Mesenteric fat pad (tissue), 1 donor: ENCODE results near the gene ATP1A2. TPM values are rescaled to one million over a fixed set of nuclear protein-coding genes. Genes with fewer than 3 reads are reported as not detected.

ENCODE experiments used
- DNase-seq: peaks from one replicate; pipeline ENCODE4 v3.0.0-alpha.2; 2020; ENCODE audit warnings: low spot score
- long read RNA-seq: library from polyadenylated mRNA; unstranded; transcript quantifications from one replicate; pipeline ENCODE4 v2.0.0, GENCODE V29; 2020
- total RNA-seq: library from RNA; stranded (reverse); fragmentation: NEBNext Ultra II Directional; extraction: Animal tissue kit (Norgen Biotek cat#: 25700); gene quantifications from one replicate; pipeline ENCODE4 v1.2.1, GENCODE V29; 2021
- donor health status: DM: yes; HTN: yes; CAD: no.

ATP1A2 gene
- 31.2 TPM for total RNA-seq
- long read RNA-seq, partial matches to known transcripts = 24 of 32 reads
- long read RNA-seq, other reads (novel, unspliced or antisense) = 8 of 32 reads

DNA sequence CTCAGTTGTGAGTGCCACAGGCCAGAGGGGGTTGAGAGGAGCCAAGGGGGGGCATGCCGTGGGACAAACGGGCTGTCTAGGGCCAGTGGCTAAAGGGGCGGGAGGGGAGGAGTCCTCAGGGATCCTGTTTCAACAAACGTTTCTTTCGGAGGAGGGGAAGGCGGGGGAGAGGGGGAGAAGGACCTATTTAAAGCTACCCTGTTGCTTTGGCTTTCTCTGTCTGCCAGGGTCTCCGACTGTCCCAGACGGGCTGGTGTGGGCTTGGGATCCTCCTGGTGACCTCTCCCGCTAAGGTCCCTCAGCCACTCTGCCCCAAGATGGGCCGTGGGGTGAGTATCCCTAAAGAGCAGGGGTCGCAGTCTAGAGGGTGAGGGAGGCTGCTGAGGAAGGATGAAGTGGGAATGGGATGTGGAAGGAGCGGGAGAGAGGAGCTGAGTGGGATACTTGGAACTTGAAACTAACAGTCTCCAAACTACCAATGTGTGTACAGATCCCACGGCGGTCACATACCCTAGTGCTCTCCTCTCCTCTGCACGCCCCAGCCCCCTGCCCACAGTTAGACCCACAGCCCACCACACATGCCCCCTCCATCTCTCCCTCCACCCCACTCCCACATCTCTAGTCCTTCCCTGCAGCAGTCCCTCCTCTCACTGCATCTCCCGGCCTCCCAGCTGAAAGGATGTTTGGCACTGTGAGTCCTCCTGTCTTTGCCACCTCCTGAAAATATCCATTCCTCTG, at the start of gene ATP1A2:
ATP1A2 (plus strand) TSS at position 215 of the 738 bp plus-strand sequence; CDS start at position 318, 103 bp downstream.
- DNase-seq = no peak

DNA sequence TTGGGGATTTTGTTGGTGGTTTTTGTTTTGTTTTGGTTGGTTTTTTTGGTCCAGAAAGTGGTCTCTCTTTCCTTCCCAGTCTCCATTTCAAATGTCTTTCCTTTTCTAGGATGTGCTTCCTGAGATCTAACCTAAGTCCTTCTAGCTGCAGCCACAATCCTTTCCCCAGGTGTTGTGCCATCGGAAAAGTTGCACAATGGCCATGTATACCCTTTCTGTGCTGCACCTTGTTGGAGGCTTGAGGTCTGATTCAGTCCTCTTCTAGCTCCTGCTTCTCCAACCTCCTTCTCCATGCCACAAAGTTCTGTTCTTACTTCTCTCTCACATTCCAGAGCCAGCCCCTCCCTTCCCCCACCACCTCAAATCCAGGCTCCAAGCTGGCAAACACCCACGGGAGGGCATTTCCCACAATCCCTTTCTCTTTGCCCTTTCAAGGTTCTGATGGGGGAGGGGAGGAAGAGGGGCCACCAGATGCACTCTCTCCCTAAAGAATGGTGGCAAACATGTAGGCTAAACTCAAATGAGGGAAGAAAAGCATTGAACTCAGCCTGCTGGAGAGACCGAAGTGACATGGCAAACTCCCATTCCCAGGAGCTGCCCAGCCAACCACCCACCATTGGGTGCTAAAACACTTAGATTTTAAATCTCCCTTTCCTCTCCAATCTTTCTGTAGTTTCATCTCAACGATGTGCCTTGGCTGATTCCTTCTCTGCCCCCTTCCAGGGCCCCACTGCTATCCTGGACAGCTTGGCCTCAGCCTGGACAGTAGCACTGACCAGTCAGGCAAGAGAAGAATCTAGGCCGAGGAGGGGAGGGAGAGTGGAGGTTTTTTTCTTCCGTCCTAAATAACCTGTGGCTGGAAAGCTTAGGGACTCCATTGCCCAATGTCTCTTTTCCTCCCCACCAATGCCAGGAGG, 48.5 kb upstream of the ATP1A2 start:
- no peak for DNase-seq

DNA sequence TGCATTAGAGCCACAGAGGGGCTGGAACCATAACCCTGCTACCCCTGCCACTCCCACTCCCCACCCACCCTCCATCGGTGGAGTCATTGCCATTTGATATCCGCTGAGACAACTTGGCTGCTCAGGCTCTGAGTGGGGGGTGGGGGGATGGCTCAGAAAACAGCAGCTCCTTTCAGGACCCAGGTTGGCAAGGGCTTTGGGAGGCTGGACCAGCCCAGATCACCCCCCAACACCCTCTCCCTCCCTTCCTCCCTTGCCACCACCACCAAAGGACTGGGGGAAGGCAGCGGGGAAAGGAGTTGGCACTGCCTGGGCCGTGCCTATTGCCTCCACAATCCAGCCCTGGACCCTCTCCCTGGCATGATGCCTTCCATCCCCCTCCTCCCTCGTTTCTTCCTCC, 47.3 kb upstream of the ATP1A2 start:
- peak; percentile 60 for DNase-seq

DNA sequence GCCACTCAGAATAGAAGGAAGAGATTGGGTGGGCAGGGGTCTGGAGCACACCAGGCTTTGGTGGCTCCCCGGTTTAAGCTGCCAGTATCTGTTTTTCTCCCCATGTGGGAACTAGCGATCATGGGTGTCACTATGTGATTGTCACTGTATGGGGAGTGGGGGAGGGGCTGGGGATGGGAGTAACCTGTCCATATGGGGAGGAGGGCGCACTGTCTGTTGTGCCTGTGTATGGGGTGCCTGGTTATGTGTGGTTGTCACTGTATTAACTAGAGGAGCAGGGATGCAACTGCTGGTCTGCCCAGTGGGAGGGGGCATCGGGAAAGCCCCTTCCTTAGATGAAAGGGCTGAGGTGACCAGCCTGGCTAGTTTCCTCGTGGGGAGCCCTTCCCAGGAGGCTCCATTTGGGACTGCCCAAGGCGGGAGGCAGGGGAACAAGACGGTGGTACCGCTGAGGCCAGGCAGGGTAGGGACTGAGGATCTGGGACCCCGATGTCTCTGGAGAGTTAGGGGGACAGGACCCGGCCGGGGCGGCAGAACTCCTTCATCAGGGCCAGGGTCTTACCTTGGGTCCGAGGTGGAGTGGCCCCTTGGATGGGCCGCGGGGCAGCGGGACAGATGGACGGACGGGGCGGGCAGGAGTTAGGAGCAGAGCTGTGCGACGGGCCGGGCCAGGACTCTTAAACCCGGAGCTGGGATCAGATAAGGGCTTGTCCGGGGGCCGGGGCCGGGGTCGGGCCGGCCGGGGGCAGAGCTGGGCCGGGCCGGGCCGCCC, 45.9 kb upstream of the ATP1A2 start, which contains the start of gene KCNJ10:
KCNJ10 (minus strand) TSS at position 701 of the 772 bp plus-strand sequence. CDS start 27,628 bp downstream, outside the sequence.
- DNase-seq = peak; percentile 37

DNA sequence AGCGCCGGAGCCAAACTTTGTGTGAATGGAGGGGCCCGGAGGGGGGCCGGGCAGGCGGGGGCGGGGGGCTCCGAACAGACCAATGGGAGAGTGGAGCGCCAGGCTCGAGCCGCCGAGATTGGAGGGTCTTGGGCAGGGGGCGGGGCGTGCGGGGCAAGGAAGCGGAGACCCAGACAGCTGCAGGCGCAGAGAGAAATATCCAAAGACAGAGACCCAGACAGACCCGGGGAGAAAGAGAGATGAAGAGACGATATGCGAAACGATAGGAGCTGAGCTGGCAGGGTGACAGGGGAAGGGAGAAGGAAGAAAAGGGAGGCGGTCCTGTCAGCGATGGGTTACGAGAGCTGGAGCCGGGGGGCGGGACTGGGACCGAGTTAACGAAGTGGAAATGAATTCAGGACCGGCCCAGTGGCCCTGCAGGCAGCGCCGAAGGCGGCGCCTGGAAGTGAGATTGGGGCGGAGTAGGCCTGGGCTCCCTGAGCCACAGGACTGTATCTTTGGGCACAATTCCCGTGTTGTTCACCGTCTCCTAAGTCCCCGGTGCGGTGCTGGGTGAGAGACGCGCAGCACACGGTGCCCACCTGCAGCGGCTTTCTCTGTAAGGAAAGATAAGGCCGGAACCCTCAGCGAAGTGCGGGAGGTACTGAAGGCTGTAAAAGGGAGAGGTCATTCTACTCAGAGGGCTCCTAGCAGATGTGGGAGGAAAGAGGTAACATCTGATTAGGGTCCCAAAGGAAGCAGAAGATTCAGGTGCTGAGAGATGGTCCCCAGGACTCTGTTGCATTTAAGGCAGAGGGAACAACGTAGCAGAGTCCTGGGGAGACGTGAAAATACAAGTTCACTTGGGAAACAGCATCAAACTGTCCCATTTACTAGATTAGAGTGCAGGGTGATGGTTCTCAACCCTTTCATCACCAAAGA, 45.1 kb upstream of the ATP1A2 start:
- DNase-seq = peak; percentile 92

DNA sequence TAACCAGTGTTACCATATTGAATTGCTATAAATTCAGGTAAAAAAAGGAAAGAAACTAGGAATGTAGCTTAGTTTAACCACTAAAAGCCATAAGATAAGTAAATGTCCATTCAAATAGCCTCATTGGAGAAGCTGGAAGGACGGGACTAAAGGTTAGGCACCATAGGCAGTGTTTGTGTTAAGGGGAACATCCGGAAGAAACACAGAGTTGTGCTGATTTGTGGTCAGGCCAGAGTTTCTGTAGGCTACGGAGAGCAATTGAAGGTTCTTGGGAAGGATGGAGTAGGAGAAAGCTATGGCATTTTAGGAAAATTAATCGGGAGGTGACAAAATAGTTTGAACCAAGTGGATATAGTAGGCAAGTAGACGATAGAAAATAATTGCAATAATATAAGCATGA, 44.3 kb upstream of the ATP1A2 start:
- DNase-seq = no peak

DNA sequence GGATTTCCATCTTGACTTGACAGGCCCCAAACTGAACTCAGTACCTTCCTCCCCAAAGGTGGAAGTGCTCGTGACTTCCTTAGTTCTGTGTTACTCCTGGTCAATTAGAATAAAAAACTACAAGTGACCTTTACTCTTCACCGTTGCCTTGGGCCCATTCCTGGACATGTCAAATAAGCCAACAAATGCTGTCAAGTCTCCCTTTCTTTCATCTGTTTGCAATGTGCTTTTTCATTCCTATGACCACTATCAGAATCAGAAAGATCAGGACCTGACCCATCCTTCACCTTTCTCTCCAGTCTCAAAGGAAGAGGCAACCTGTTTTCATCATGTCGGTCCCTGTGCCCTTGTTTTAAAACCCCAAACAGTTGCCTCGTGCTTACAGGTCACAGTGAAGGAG, 40.7 kb upstream of the ATP1A2 start:
- DNase-seq = no peak

DNA sequence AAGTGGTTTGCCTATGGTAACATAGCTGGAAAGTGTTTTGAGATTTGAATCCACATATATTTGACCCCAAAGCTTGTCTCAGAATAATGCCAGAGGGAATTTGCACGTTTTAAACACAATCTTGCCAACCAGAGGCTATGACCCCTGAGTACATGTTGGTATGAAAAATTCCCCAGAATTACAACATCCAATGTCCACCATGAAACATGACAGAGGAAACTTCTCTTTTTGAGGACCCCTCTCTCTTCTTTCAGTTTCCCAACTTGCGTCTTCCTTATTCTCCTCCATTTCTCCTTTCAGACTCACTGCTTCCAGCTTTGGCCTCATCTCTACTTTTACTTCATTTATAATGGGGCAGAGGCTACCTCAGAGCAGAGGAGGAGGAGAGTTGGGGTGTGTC, 39.7 kb upstream of the ATP1A2 start:
- no peak for DNase-seq

DNA sequence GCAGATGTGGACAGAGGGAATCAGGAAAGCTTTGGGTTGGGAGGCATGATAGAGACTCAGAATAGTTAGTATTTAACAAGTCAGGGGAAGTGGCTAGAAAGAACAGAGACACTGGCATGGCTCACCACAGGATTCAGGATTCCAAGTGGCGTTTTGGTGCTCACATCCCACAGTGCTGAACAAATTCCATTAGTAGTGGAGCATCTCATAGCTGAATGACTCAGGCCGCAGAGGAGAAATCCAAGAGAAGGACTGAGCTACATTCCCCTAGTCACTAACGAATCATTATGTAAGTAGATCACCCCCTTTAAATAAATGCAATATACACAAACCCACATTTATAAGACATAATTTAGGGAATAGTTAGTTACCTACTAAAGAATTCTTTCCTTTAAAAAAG, 39.3 kb upstream of the ATP1A2 start:
- DNase-seq = no peak

DNA sequence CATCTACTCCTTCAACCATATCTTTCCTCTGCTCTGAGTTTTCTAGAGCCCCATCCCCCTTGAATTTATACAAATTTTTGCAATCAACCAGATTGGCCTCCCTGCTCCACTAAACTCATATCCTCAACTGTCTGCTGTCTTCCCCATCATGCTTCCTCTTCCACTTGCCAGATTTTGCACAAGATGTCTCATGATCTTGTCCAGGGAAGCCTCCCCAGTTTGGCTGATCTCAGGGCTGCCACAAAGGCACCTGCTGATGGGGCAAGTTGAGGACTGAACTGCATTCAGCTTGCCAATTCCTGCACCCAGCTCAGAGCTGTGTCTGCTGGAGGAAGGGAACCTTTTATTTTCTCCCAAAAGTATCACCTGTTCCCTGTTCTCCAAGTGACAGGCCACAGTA, 38.1 kb upstream of the ATP1A2 start:
- no peak for DNase-seq

DNA sequence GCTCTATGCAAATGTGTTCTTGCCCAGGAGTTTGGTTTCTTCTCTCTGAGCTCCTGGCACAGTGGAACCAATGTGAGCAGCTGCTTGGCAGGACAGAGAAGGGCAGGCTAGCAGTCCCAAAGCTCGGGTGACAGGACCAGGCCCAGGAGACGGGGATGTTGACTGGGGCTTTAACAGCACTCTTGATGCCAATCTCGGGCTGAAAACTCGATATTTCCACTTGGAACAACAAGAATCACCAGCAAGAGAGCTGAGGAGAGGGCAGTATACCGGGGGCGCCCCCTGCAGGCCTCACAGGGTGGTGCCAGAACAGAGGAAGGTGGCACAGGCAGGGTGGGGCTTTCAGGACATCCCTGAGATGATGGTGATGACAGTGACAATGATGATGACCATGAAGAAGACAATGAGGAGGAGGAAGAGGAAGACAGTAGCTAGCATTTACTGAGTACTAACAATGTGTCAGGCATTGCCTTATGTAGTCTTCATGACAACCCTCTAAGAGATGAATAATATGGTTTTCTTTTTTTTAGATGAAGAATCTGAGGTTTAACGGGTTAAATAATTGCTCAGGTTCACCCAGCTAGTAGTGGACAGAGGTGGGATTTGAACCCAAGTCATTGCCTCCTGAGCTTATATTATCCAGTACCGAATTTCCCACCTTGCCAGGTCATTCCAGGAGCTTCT, 36.9 kb upstream of the ATP1A2 start:
- no peak for DNase-seq

DNA sequence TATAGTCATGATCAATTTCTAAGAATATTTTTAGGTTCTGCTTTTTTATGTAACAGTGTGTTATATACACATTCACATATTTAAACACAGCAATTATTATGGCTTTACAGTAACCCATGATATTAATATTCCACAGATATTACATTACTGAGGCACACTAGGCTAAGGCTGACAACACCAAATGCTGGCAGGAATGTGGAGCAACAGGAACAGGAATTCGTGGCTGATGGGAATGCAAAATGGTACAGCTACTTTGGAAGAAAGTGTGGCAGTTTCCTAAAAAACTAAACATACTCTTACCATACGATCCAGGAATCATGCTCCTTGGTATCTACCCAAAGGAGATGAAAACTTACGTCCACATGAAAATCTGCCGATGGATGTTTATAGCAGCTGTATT, 36.1 kb upstream of the ATP1A2 start:
- no peak for DNase-seq

DNA sequence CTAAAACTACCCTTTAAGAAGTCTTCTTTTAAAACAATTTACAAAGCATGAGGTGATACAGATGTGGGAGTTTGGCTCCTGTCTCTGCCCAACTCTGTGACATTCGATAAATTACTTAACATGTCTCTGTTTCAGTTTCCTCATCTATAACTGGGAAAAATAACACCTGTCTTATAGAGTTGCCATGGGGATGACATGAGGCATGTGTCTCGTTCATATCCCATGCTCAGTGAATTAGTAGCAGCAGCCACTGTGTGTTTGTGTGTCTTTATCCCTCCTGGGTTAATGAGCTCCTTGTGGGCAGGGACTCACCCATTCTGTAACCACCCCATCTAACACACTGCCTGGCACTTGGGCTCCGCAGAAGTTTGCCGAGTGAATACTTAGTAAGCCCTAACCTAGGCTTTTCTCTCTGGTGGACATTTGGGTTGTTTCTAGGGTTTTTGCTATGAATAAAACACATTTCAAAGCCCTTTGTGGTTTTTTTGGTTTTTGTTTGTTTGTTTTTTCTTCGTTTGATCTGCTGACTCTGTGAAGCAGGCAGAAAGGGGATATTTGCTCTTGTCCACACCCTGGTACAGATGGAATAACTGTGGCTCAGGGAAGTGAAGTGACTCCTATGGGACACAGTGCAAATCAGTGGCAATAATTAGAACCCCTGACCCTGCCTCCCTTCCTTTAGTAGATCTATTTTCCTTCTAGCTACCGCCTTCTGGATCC, 35.0 kb upstream of the ATP1A2 start:
- DNase-seq = no peak

DNA sequence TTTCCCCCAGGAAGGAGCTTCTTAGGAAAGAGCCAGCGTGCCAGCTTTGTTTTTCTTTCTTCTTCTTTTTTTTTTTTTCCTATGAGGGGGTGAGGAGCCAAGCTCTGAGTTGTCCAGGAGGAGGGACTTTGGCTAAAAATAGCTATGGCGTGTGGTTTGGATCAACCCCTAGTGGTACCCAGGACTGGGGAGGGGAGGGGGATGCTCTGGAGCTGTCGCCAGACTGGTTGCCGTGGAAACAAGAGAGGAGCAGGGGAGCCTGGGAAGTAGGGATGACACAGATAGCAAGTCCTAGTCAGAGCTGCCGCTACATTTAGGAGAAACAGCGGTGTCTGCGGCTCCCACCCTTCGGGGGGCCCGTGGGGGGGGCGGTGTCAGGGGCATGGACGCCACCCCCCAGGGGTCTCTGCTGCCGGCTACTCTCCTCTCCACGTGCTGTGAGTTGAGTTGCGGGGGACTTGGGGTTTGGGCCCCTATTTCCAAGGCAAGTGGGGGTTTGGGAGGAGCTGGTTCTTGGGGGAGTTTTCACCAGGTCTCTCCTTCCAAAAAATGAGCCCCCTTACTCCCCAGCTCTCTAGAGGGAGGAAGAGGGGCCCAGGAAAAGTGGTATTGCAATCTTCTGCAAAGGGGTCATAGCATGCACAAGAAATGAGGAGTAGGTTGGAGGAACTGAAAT, 34.2 kb upstream of the ATP1A2 start, which contains the start of gene KCNJ9:
KCNJ9 (plus strand) TSS at position 278 of the 676 bp plus-strand sequence. CDS start 2,493 bp downstream, outside the sequence.
- no peak for DNase-seq

DNA sequence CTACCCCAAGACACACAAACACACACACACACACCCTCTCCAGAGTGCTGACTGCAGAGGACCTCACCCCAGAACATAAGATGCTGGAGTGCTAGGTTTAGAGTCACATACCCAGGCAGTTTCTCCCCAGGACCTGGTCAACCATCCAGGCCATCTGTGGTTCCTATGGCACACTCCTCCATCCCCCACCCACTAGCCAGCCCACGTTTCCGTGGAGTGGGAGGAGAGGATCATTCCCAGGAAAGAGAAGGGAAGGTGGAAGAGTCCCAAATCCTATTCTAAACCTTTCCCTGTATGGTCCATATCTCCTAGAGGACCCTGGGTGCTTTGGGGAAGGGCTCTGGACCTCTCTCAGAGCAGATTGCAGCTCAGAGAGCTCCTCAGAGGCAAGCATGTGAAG, 33.1 kb upstream of the ATP1A2 start:
- no peak for DNase-seq

DNA sequence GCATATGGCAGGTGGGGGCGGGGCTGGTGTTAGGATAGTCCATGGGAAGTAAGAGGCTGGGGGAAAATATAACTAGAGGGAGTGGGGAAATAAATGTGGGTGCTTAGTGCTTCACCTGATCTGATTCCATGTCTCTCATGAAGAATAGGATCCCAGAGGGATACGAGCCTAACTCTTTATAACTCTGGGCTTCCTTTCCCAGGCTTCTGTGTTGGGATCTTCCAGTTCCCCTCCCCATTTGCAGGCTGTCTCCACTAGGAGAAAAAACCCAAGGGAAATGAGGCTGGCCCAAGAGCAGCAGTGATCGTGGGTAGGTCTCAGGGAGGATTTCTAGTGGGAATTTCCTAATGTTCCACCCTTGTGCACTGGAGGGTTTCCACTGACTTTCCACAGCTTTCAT, 32.6 kb upstream of the ATP1A2 start:
- DNase-seq = no peak

DNA sequence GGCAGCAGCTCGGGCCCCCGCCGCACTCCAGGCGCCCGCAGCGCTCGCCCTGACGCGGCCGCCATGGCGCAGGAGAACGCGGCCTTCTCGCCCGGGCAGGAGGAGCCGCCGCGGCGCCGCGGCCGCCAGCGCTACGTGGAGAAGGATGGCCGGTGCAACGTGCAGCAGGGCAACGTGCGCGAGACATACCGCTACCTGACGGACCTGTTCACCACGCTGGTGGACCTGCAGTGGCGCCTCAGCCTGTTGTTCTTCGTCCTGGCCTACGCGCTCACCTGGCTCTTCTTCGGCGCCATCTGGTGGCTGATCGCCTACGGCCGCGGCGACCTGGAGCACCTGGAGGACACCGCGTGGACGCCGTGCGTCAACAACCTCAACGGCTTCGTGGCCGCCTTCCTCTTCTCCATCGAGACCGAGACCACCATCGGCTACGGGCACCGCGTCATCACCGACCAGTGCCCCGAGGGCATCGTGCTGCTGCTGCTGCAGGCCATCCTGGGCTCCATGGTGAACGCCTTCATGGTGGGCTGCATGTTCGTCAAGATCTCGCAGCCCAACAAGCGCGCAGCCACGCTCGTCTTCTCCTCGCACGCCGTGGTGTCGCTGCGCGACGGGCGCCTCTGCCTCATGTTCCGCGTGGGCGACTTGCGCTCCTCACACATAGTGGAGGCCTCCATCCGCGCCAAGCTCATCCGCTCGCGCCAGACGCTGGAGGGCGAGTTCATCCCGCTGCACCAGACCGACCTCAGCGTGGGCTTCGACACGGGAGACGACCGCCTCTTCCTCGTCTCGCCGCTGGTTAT, 31.4 kb upstream of the ATP1A2 start:
- DNase-seq = no peak
